HG02981 (cell line): ENCODE data around the gene ZNF438.
A peak's percentile ranks its signal among the peaks of the same experiment; 100 is the strongest.
"Not testable (repeated sequence)": the region's sequence is repeated elsewhere in the genome, so short reads cannot be mapped to it uniquely, and the experiment has no call there.

ENCODE experiments used
- ATAC-seq: cut with Tn5 transposase; IDR thresholded peaks from one replicate; pipeline ENCODE4 v1.9.1; 2021; ENCODE audit warnings: mild to moderate bottlenecking, moderate library complexity; ENCODE audit not compliant: unreplicated experiment

Gene ZNF438, protein sequence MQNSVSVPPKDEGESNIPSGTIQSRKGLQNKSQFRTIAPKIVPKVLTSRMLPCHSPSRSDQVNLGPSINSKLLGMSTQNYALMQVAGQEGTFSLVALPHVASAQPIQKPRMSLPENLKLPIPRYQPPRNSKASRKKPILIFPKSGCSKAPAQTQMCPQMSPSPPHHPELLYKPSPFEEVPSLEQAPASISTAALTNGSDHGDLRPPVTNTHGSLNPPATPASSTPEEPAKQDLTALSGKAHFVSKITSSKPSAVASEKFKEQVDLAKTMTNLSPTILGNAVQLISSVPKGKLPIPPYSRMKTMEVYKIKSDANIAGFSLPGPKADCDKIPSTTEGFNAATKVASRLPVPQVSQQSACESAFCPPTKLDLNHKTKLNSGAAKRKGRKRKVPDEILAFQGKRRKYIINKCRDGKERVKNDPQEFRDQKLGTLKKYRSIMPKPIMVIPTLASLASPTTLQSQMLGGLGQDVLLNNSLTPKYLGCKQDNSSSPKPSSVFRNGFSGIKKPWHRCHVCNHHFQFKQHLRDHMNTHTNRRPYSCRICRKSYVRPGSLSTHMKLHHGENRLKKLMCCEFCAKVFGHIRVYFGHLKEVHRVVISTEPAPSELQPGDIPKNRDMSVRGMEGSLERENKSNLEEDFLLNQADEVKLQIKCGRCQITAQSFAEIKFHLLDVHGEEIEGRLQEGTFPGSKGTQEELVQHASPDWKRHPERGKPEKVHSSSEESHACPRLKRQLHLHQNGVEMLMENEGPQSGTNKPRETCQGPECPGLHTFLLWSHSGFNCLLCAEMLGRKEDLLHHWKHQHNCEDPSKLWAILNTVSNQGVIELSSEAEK

DNA sequence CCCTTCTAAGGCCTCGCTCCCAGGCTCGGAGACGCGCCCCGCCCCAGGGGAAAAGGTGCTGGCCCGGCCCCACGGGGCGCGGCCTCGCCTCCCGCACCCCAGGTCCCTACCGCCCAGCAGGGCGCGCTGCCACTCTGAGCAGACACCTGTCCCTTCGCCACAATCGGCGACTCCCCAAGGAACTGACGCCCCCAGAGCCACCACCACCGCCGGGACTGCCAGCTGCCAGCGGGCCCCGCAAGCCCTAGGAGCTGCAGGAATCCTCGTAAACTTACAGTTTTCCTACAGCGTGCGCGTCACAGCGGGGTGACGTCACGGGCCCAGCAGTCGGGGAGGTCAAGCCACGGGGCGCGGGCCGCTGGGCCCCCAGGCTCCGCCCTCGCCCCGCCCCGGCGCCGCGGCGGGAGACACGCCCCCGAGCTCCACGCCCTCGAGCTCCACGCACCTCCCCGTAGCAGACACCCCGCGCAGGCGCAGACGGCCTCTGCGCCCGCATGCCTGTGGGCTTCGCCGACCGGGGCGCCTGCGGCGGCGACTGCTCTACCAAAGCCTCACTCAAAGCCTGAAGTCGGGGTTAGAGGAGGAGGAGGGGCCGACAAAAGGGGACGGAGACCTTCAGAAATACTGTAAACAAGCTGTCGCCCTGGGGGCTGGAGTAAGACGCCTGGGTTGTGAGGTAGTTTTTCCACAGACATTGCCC is at the start of gene ZNF438:
ZNF438 (minus strand) TSS at position 308 of the 700 bp plus-strand sequence. CDS start 154,831 bp downstream, outside the sequence.
- ATAC-seq = peak; percentile 81

DNA sequence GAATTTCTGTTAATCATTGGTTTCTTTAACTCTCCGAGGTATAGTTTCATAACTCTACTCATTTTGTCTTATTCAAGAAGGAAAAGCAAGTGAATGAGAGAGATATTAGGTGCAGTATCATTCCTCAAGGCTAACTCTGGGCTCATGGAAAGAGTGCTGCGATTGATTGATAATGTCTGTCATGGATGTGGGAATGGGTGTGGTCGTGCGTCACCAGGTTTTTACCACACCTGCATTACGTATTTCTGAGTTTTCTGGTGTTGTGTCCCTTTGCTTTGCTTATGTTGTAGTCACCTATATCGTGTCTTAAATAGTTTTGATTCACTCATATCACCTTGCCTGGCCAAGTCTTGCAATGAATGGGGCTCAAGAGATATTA is 44.9 kb upstream of the ZNF438 start:
- no peak for ATAC-seq

DNA sequence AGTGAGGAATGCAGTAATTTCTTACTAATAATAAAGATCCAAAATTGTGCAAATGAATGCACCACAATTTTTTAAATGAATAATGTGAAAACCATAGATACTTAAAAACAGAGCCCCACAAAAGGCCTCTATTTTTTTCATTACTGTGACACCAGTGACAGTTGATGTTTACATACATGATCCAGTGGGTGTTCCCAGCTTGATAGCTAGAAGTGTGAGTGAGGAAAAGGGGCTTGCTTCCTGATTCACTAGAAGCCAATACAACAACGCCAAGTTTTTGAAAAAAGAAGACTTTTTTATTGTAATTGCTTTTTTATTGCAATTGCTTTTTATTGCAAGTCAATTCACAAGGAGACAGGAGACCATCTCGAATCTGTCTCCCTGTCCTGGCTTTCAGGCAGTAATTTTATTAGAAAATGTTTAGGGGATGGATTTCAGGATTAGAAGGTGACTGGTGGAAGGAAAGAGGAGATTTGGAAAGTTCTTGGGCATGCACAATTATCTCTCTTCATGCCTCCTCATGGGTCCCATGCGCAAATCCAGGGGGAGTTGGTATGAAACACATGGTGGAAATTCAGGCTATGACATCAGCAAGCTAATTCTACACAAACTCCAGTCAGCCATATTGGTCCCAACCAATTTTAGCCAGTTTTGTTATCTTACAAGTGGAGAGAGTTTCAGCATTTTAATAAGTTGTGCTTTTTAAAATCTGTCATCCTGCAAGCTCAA is 44.4 kb upstream of the ZNF438 start:
- ATAC-seq = no peak

DNA sequence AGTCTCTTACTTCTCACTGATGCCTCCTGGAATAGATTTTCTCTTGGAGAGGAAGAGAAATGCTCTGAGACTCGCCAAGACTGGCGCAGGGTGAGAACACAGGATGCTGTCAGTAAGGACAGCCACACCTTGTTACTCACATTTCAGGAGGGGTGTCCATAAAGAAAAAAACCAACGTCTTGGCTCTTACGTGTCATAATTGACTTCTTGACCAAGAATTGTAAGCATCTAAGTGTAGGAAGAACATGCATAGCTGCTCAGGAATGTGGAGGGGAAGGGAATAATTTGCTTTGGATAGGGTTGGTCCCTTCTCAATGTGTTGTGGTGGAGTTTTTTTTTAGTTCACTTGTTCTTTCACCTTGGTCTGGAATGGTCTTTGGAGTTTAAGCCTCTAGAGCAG is 43.8 kb upstream of the ZNF438 start:
- ATAC-seq = no peak

GRCh38 chr10:31074722-31075086 is 43.0 kb upstream of the ZNF438 start:
- no peak for ATAC-seq

GRCh38 chr10:31073996-31074721 is 42.5 kb upstream of the ZNF438 start:
- ATAC-seq = no peak

DNA sequence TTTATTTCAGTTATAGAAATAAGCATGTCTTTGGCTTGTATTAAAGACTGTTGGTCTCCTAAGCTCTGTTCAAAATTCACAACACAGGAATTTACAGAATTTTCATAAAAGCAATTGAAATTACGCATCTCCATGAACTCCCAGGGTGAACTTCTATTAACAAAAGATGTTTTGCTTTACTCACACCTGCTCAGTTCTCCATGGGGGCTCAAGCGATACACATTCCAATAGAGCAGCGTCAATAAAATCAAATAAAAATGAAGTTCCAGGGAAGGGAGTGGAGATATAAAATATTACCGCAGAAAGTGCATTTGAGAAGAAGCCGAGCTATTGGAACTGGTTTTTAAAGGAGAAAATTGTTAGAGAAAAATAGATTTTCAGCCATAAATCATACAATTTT is 41.5 kb upstream of the ZNF438 start:
- no peak for ATAC-seq

DNA sequence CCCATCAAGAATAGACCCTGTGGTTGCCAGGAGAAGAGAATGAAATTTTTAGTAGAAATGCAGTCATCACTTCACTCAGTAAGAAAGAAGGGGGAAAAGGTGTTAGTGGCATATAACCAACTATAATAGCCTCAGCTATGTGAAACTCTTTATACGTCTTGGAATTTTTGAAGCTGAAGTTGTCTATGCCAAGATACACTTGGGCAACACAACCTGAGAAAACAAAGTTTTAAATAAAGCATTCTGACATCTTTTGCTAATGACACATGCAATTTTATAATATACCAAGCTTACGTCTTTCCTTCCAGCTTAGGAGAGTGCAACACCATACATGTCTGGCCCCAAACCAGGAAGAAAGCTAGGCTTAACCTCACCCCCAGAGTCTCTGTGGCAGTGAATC is 40.8 kb upstream of the ZNF438 start:
- no peak for ATAC-seq

- no peak for ATAC-seq
These were observed 39.8 kb upstream of the ZNF438 start for GRCh38 chr10:31071232-31072005.

DNA sequence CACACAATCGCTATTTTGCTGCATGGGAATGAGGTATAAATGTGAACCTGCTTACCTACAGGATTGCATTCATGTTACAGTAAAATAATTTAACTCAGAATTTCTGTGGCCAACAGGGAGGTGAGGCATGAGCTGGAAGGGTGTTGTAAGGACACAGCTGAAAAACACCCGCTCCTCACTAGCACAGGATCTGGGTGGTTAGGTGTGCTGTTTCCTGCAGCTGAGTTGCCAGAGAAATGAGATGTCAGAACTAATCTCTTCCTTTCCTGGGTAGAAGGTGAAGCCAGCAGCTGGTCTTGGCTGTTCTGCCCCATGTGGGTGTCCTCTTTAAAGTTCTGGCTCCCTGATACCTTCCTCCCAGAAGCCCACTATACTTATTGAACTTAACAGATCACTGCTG is 39.0 kb upstream of the ZNF438 start:
- ATAC-seq = no peak

- ATAC-seq = no peak
These were observed 38.4 kb upstream of the ZNF438 start for GRCh38 chr10:31070025-31070424.

- ATAC-seq = no peak
These were observed 37.7 kb upstream of the ZNF438 start for GRCh38 chr10:31069411-31069810.

DNA sequence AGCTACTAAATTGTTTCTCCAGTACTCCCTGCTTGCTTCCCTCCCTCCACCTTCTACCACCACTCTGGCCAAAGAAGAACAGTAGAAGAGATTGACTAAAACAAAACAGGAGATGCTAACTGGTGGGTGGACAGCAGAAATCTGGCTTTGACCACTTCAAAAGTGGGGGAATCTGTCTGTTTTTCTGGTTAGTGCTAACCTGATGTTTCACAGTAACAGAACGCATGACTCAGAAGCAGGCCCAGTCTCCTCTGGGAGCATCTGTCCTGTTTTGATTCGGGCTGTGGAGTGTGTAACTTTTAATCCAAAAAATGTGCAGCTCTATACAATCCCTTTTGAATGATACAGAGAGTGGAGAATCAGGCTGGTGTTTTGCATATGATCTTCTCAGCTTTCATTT is 32.7 kb upstream of the ZNF438 start:
- ATAC-seq = no peak

- no peak for ATAC-seq
These were observed 32.2 kb upstream of the ZNF438 start for GRCh38 chr10:31063841-31064240.

GRCh38 chr10:31062856-31063255 is 31.2 kb upstream of the ZNF438 start:
- no peak for ATAC-seq

DNA sequence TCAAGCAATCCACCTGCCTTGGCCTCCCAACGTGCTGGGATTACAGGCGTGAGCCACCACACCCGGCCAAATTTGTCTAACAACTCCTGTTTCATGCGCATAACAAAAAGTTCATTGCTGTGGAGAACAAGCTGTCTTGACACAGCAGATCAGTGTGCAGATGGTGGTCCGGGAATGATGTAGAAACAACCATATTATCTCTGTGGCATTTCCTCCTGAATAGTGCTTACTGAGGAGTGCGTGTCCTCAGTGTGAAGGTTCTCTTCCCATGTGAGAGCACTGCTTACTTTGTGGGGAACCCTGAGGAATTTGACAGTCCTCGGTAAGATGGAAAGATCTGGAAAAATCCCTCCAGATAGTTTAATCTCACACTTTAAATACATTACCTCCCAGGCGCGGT is 30.3 kb upstream of the ZNF438 start:
- no peak for ATAC-seq

GRCh38 chr10:31058795-31059703 is 27.4 kb upstream of the ZNF438 start:
- ATAC-seq = no peak

GRCh38 chr10:31056678-31057077 is 25.0 kb upstream of the ZNF438 start:
- not testable (repeated sequence) for ATAC-seq
